Epithelial cell of proximal tubule (primary cell): ENCODE results near the gene ZDHHC22. TPM values are rescaled to one million over a fixed set of nuclear protein-coding genes. Genes with fewer than 3 reads are reported as not detected.

Source experiments
- DNase-seq: peaks from one replicate; pipeline ENCODE4 v3.0.0-alpha.2; 2011; ENCODE audit warnings: low read depth
- H3K4me3 ChIP-seq: 2 replicates; pipeline ENCODE4 v1.5.1; 2011; ENCODE audit warnings: low read depth, mild to moderate bottlenecking, low read length
- total RNA-seq: library from RNA; depleted of rRNA; stranded (reverse); fragments of >200 nt; gene quantifications from 2 replicates; pipeline ENCODE4 v1.2.3, GENCODE V29; 2015
- TF ChIP-seq, protein P1 (sequence below): conservative IDR thresholded peaks from 2 replicates; pipeline ENCODE4 v1.5.1; 2012; ENCODE audit warnings: low read depth, mild to moderate bottlenecking, low read length

The ZDHHC22 gene
- total RNA-seq, 1 donor from 2014 or later, result not detected

DNA sequence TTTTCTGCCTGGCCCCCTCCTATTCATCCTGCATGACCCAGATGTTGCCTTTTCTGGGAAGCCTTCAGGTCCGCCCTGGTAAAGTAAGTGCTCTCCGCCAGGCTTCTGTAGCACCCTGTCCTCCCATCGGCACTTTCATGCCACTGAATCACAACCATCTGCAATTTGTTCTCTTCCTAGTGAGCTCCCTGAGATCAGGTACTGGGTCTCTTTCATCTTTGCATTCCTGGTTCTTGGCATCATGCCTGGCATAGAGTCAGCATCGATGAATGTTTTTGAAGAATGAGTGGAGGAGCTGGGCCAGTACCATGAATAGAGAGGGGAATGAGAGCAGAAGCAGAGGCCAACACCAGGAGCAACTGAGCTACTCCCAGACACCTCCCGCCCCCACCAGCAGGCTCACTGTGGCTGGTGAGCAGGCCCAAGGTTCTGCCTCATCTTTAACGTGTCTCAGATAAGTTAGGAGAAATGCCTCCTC, 13.1 kb downstream of the ZDHHC22 start:
- no peak overlapping the region for H3K4me3 ChIP-seq
- TF ChIP-seq, protein P1, sequence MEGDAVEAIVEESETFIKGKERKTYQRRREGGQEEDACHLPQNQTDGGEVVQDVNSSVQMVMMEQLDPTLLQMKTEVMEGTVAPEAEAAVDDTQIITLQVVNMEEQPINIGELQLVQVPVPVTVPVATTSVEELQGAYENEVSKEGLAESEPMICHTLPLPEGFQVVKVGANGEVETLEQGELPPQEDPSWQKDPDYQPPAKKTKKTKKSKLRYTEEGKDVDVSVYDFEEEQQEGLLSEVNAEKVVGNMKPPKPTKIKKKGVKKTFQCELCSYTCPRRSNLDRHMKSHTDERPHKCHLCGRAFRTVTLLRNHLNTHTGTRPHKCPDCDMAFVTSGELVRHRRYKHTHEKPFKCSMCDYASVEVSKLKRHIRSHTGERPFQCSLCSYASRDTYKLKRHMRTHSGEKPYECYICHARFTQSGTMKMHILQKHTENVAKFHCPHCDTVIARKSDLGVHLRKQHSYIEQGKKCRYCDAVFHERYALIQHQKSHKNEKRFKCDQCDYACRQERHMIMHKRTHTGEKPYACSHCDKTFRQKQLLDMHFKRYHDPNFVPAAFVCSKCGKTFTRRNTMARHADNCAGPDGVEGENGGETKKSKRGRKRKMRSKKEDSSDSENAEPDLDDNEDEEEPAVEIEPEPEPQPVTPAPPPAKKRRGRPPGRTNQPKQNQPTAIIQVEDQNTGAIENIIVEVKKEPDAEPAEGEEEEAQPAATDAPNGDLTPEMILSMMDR, result no peak
- DNase-seq, result no peak

DNA sequence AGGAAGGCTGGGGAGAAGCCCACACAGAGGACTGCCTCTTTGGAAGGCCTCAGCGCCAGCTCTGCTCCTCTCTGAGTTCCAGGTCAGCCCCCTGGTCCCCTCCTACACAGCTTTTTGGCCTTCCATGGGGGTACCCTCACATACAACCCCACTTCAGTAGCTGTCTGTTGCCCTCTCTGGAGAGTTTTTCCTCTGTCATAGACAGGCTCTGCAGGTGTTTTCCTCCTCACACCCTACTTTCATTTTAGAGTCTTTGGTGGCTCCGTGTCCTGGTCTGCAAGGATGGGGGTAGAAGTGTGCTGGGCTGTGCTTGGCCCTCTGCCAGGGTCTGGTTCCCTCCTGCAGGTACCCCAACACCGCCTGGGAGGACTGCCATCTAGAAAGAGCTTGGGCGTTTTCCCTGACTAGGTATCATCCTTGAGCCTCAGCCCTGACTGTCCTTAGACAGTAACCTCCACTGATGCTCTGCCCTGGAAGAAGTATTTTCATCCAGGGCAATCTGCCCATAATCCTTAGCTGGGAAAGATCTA, 15.1 kb downstream of the ZDHHC22 start:
- H3K4me3 ChIP-seq, result no peak overlapping the region
- no peak for DNase-seq
- TF ChIP-seq, protein P1, result no peak

DNA sequence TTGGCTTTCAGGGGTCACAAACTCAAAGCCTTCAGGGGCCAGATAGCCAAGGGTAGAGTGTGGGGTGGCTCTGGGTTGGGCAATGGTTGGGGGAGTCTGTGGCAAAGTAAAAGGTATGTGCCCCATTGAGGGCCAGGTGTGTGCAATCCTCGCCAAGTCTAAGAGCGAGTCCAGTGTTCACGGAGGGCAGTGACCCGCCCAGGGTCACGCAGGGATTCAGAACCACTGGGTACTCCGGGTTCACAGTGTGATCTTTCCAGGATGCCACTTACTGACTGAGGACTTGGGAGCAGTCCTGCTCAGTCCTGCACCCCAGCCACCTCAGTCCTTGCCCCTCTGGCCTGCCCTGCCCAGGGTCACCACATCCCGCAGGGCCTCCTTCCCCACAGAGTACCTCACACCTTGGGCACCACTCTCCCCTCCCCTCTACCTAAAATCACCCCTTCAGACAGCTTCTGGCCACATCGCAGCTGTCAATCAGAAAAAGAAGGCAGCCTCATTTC, 15.7 kb downstream of the ZDHHC22 start:
- no peak overlapping the region for H3K4me3 ChIP-seq
- TF ChIP-seq, protein P1, result no peak
- DNase-seq, result no peak

DNA sequence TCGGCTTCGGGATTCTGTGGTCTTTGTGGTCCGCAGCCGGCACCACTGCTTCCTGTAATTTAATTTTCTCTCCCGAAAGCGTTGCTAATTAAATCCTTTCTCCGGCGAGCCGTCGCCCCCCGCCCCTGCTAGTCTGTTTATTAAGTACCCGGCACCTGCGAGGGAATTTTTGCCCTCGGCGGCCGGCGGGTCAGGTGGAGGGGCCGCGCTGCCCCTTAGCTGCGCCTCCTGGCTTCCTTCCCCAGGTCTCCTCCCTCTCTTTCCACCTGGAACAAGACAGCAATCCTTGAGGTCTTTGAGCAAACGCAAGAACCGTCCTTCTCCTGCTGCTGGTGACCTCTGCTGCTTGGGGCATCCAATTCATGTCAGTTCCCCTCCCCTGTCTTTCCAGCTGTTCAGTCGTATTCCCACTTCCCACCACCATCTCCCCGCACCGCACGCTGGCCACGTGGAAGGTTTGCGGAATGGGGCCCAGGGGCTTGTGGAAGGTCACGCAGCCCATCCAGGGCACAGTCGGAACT, 16.2 kb downstream of the ZDHHC22 start:
- DNase-seq, result no peak
- H3K4me3 ChIP-seq, result no peak overlapping the region
- TF ChIP-seq, protein P1, result no peak

DNA sequence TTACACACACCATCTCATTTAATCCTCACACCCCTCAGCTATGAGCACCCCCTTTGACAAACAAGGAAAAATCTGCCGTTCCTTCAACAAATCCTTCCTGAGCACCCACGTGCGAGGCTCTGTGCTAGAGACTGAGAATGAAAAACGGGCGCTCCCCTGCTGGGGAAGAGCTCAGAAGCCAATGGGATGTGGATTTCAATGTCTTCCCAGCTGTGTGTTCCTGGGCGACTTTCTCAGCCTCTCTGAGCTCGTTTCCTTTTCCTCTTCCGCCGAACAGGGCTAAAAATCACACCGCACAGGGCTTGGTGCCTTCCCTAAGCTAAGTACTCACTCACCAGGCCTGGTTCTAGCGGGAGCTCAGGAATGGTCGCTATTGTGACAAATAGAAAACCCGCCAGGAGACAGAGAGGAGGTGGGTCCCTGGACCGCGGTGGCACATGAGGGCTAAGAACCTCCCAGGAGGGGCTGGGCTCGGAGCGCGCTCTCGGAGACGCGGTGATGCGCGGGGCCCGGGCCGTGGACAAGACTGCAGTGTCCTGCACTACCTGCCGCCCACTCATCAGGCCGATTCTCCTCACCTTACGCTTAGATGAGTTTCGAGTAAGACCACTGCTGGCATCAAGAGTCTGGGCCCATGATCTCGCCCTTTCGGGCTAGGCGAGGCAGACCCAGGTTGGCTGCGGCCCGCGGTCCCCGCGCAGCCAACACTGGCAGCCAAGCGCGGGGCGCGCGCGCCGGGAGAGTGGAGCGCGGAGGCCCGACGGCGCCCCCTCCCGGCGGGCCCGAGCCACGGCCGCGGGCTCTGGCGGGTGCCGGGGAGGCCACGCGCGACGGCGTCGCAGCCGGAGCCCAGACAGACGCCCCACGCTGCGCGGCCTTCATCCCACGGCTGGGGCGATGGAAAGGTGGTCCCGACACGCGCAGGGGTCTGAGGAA, 17.0 kb downstream of the ZDHHC22 start:
- TF ChIP-seq, protein P1, result peak; percentile 39
- DNase-seq, result no peak
- H3K4me3 ChIP-seq, result peak overlapping the region; percentile 43

DNA sequence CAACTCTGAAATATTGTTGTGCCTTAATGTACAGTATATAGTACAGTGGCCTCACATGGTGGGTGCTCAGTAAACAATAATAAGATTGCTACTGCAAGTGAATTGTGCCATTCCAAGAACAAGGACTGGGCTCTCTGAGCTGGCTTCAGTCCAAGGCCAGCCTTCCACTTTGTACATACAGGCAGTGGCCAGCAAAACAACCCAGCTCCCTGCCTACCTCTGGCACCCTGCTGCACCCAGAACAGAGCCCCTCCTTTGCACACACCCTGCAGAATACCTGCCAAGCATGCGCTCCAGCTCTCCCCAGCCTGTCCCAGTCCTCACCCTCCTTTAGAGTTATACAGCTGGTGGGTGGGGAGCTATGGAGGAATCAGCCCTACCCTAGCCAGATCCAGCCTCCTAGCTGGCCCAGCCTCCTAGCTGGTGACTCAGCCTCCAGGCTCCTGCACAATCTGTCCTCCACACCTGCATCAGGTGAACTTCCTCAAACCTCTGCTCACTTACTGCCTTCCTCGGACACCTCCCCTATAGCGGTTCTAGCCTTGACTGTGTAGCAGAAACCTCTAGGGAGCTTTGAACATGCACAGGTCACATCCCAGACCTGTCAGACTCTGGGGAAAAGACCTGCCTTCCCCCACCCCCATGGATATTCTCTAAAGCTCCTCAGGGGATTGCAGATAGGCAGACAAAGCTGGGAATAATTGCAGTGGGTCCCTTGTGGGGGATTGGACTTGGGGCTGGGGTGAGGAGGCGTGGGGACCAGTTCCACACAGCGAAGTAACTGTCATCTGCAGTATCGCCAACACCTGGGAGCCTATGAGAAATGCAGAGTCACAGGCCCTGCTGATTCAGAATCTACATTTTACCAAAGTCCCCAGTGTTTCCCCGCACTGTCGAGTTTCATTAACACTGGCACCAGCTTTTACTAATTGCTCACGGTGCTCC, 17.9 kb downstream of the ZDHHC22 start:
- H3K4me3 ChIP-seq, result no peak overlapping the region
- TF ChIP-seq, protein P1, result no peak
- DNase-seq, result no peak
